Heart left ventricle (tissue), 13 donors: ENCODE data around the gene SMLR1.

Experiments
- POLR2A ChIP-seq, 2 donors: fragments of 450-650 bp; IDR thresholded peaks; one replicate each; pipeline ENCODE4 v1.6.1; 2017; ENCODE audit warnings: antibody characterized with exemption in 2 of 2, mild to moderate bottlenecking in 2 of 2, moderate library complexity in 2 of 2
- TF ChIP-seq, protein P1 (sequence below), 12 donors: fragments of 200-600 bp; sonication (generic) in 4 of 12; IDR thresholded peaks; one replicate each; pipeline versions ENCODE4 v1.5.0 to v1.8.0; 2018 to 2022; ENCODE audit warnings: antibody characterized with exemption in 12 of 12, mild to moderate bottlenecking in 5 of 12
- donor health status: ischemic (EF 13 %, LVEDD 7.1; RV severe dilation, severe dysfunction).
- donor health status: DM: no; HTN: yes; CAD: no.
- donor health status: DM: no; HTN: no; CAD: no.
- donor health status: ischemic (EF 25% LVEDD 6.9; RV normal size, moderate dysfunction).
- donor health status: ischemic (EF 25% LVEDD 5.7; RV mildly dilated, moderate dysfunction).
- donor health status: ischemic (EF 35%, LVEDD 5.7; RV mildly dilated, moderate dysfunction).
- donor health status: nonischemic (EF 11% LVEDD 7.7; RV severe dilation, severe dysfunction).
- donor health status: DM: yes; HTN: yes; CAD: no.
- donor health status: PGD.
- donor health status: ischemic (EF 29% LVEDD 5.4; RV normal size, mild dysfunction).
- donor health status: nonischemic (EF 23%, LVEDD 6.1; RV moderate dilation, normal function).

DNA sequence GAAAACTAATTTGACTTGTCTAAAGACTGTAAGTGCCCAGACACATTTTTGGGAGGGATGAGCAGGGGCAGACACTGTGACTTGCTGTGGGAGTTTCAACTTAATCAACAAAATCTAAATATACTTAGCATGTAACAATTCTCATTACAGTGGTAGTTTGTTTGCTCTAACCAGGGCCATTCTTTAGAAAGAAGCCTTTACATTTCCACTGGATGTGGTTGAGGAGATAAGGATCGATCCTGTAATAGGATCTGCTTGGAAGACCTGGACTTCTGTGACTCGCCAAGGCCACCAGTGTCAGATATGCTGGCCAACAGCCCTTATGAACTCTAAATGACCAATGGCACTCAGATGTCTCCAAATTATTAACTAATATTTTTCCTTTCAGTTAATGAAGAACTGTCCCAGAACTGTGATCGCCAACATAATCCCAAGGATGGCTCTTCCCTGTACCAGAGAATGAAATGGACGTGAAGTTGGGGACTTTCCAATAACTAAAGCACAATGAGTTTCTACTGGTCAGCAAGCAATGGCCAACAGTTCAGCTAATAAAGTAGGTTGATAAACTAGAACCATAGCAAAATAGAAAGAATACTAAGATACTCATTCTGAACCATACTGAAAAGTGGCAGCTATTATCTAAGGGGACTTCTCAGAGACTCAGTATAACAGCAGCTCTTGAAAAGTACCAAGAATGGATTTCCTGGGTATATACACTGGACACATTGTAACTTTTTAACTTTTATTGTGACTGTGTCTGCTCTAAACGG, 7.5 kb downstream of the SMLR1 start:
- TF ChIP-seq, protein P1, sequence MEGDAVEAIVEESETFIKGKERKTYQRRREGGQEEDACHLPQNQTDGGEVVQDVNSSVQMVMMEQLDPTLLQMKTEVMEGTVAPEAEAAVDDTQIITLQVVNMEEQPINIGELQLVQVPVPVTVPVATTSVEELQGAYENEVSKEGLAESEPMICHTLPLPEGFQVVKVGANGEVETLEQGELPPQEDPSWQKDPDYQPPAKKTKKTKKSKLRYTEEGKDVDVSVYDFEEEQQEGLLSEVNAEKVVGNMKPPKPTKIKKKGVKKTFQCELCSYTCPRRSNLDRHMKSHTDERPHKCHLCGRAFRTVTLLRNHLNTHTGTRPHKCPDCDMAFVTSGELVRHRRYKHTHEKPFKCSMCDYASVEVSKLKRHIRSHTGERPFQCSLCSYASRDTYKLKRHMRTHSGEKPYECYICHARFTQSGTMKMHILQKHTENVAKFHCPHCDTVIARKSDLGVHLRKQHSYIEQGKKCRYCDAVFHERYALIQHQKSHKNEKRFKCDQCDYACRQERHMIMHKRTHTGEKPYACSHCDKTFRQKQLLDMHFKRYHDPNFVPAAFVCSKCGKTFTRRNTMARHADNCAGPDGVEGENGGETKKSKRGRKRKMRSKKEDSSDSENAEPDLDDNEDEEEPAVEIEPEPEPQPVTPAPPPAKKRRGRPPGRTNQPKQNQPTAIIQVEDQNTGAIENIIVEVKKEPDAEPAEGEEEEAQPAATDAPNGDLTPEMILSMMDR (IDR thresholded peaks at IDR 0.05), result no peak
- no peak for TF ChIP-seq POLR2A (IDR thresholded peaks at IDR 0.05)
